ENCODE data around the gene ANKS1B. TPM values are rescaled to one million over a fixed set of nuclear protein-coding genes. Genes with fewer than 3 reads are reported as not detected.

The ANKS1B gene
- total RNA-seq, 1 experiment from 2014 or later, result 9.7 TPM

- Histone ChIP-seq H3K4me3 (ENCODE audit: low read depth in 2 of 2, low read length in 2 of 2) (no peak overlapping the region), H3K27ac (ENCODE audit: low read length) (no peak overlapping the region), H3K4me1 (ENCODE audit: control insufficient read depth, insufficient read depth, low read length) (no peaks in the 10 kb centered on the region; the same call in 1 of the 2 replicates), H3K9me3 (ENCODE audit: control insufficient read depth, insufficient read depth, low read depth, low read length) (no peaks in the 10 kb centered on the region), H3K27me3 (ENCODE audit: control insufficient read depth, insufficient read depth, low read length) (no peaks in the 10 kb centered on the region), H3K36me3 (ENCODE audit: control insufficient read depth, insufficient read depth, low read length) (no peaks in the 10 kb centered on the region)
- DNase-seq (ENCODE audit: low read depth, low spot score) (no peak), ATAC-seq (no peak)
- in situ Hi-C loops (cut with HindIII; ENCODE audit: low pct_unique_long_range_greater_than_20kb, low sequenced_read_pairs), result no loop called here
- TF ChIP-seq CTCF (IDR thresholded peaks at IDR 0.05) (no peak), SIN3A (IDR thresholded peaks at IDR 0.05; ENCODE audit: borderline replicate concordance, insufficient read depth, low read depth, low read length) (no peak), TCF7L2 (IDR thresholded peaks at IDR 0.05; ENCODE audit: low read depth, low read length) (no peak), POLR2AphosphoS5 (IDR thresholded peaks at IDR 0.05; ENCODE audit: low read depth, low read length) (no peak), REST (IDR thresholded peaks at IDR 0.05; ENCODE audit: insufficient read depth in 1 of 2, low read depth in 2 of 2, low read length in 1 of 2) (no peak)
- ChIA-PET POLR2A (no interaction called here), CTCF (no interaction called here)
- no TSS peak for BruUV-seq (replicated peaks)
- intact Hi-C loops (cut with micrococcal nuclease; ENCODE audit: unreplicated experiment), result no loop called here
Measured at GRCh38 chr12:99806304-99806703, 178.4 kb downstream of the ANKS1B start.

- TF ChIP-seq CTCF (IDR thresholded peaks at IDR 0.05) (no peak), SIN3A (IDR thresholded peaks at IDR 0.05; ENCODE audit: borderline replicate concordance, insufficient read depth, low read depth, low read length) (no peak), REST (IDR thresholded peaks at IDR 0.05; ENCODE audit: insufficient read depth in 1 of 2, low read depth in 2 of 2, low read length in 1 of 2) (no peak), TCF7L2 (IDR thresholded peaks at IDR 0.05; ENCODE audit: low read depth, low read length) (no peak), POLR2AphosphoS5 (IDR thresholded peaks at IDR 0.05; ENCODE audit: low read depth, low read length) (no peak)
- no peaks in the 10 kb centered on the region for H3K4me1 ChIP-seq (ENCODE audit: control insufficient read depth, insufficient read depth, low read length)
- DNase-seq (ENCODE audit: low read depth, low spot score) (no peak), ATAC-seq (no peak)
- no peaks in the 10 kb centered on the region for H3K9me3 ChIP-seq (ENCODE audit: control insufficient read depth, insufficient read depth, low read depth, low read length)
- H3K27me3 ChIP-seq (ENCODE audit: control insufficient read depth, insufficient read depth, low read length), result no peaks in the 10 kb centered on the region
- BruUV-seq (replicated peaks), result no TSS peak
- ChIA-PET CTCF (no interaction called here), POLR2A (no interaction called here)
- in situ Hi-C loops (cut with HindIII; ENCODE audit: low pct_unique_long_range_greater_than_20kb, low sequenced_read_pairs) (no loop called here), intact Hi-C loops (cut with micrococcal nuclease; ENCODE audit: unreplicated experiment) (no loop called here)
- H3K36me3 ChIP-seq (ENCODE audit: control insufficient read depth, insufficient read depth, low read length), result no peaks in the 10 kb centered on the region
- no peak overlapping the region for H3K27ac ChIP-seq (ENCODE audit: low read length)
- no peak overlapping the region for H3K4me3 ChIP-seq (ENCODE audit: low read depth in 2 of 2, low read length in 2 of 2)
Measured at GRCh38 chr12:99804715-99805114, 180.0 kb downstream of the ANKS1B start.
